WERI-Rb-1 (cell line): ENCODE results near the gene RTP5.

Source experiments
- DNase-seq: peaks from one replicate; pipeline ENCODE4 v3.0.0-alpha.2; 2020
- H3K27ac ChIP-seq: fragments of 250-450 bp; sonication (Bioruptor Pico); 2 replicates; pipeline ENCODE4 v1.5.1; 2020; ENCODE audit warnings: mild to moderate bottlenecking, moderate library complexity
- H3K27me3 ChIP-seq: fragments of 250-450 bp; sonication (Bioruptor Pico); 2 replicates; pipeline ENCODE4 v1.5.1; 2021; ENCODE audit warnings: mild to moderate bottlenecking, low read depth, moderate library complexity; ENCODE audit not compliant: insufficient read depth, severe bottlenecking
- H3K36me3 ChIP-seq: fragments of 250-450 bp; sonication (Bioruptor Pico); 2 replicates; pipeline ENCODE4 v1.5.1; 2020; ENCODE audit warnings: mild to moderate bottlenecking, moderate library complexity
- H3K4me3 ChIP-seq: 2 replicates; pipeline ENCODE4 v1.5.1; 2011; ENCODE audit warnings: low read depth, mild to moderate bottlenecking, control low read depth, low read length
- H3K9me3 ChIP-seq: fragments of 250-450 bp; sonication (Bioruptor Pico); 2 replicates; pipeline ENCODE4 v1.5.1; 2021; ENCODE audit warnings: mild to moderate bottlenecking, moderate library complexity; ENCODE audit not compliant: severe bottlenecking
- CTCF ChIP-seq: IDR thresholded peaks from 2 replicates; pipeline ENCODE4 v1.5.1; 2011; ENCODE audit warnings: low read depth, mild to moderate bottlenecking, control low read depth, inconsistent platforms, low read length

The RTP5 gene

GRCh38 chr2:241837197-241837965 is 32.1 kb upstream of the RTP5 start:
- no peak for TF ChIP-seq CTCF
- H3K9me3 ChIP-seq = peaks cover 3% of the 10 kb centered on the region
- H3K36me3 ChIP-seq = no peaks in the 10 kb centered on the region
- no peak overlapping the region for H3K27ac ChIP-seq
- H3K27me3 ChIP-seq = no peaks in the 10 kb centered on the region
- no peak overlapping the region for H3K4me3 ChIP-seq
- DNase-seq = no peak

- H3K27ac ChIP-seq = no peak overlapping the region
- no peak for TF ChIP-seq CTCF
- no peak overlapping the region for H3K4me3 ChIP-seq
- H3K9me3 ChIP-seq = no peaks in the 10 kb centered on the region
- DNase-seq = no peak
- no peaks in the 10 kb centered on the region for H3K36me3 ChIP-seq
- H3K27me3 ChIP-seq = no peaks in the 10 kb centered on the region
These were observed 28.1 kb upstream of the RTP5 start for GRCh38 chr2:241841181-241842066.

- TF ChIP-seq CTCF = no peak
- Histone ChIP-seq H3K27ac (no peak overlapping the region), H3K4me3 (no peak overlapping the region), H3K36me3 (no peaks in the 10 kb centered on the region), H3K9me3 (no peaks in the 10 kb centered on the region), H3K27me3 (no peaks in the 10 kb centered on the region)
- DNase-seq = no peak
These were observed 27.5 kb upstream of the RTP5 start for GRCh38 chr2:241842067-241842415.

GRCh38 chr2:241842620-241843211 is 26.8 kb upstream of the RTP5 start:
- no peaks in the 10 kb centered on the region for H3K9me3 ChIP-seq
- TF ChIP-seq CTCF = no peak
- no peaks in the 10 kb centered on the region for H3K36me3 ChIP-seq
- H3K4me3 ChIP-seq = no peak overlapping the region
- H3K27me3 ChIP-seq = no peaks in the 10 kb centered on the region
- DNase-seq = no peak
- no peak overlapping the region for H3K27ac ChIP-seq

- no peak for TF ChIP-seq CTCF
- H3K36me3 ChIP-seq = no peaks in the 10 kb centered on the region
- H3K9me3 ChIP-seq = no peaks in the 10 kb centered on the region
- H3K4me3 ChIP-seq = no peak overlapping the region
- H3K27ac ChIP-seq = no peak overlapping the region
- no peak for DNase-seq
- H3K27me3 ChIP-seq = no peaks in the 10 kb centered on the region
These were observed 26.0 kb upstream of the RTP5 start for GRCh38 chr2:241843321-241844065.
